Activated T-cell treated with anti-CD3 and anti-CD28 coated beads, Interleukin-2, amount 50 U/mL, for 48 hours (primary cell): ENCODE measurements around the gene PSTK.

Source experiments
- DNase-seq, 2 experiments: peaks; one replicate each; pipeline ENCODE4 v3.0.0-alpha.2; 2020

The PSTK gene

DNA sequence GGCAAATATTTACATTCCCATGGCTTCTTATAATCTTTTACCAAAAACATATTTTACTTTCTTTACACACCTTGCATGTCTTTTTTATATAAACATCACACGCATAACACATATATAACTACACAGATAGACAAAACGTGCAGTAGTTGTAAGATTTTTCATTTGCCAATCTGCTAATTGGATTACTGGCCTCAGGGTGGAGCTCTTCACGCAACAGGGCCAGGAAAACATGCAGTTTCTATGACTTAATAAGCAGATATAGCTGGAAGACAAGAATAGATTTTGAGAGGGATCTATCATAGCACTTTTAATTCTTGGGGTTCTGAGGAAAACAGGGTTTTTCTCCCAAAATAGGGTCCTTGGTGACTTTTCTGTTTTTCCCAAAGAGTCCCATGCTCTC, 41.3 kb downstream of the PSTK start:
- DNase-seq = no peak

GRCh38 chr10:123024540-123024939, 44.3 kb downstream of the PSTK start:
- DNase-seq = no peak

DNA sequence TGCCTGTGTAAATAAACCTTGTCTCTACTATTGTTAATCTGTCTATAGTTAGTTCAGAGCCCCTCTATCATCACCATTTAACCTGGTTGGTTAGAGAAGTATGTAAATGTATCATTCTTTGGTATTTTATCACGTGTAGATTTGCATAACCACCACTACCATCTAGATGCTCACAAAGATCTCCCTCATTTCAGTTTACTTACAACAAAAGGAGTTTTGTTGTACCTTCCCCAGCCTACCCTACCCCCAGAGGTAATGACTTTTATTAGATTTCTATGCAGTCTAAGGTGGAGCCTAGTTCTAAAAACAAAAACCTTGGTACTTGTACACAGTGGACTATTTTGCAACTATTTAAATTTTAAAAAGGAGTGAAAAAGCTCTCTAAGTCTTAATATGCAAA, 46.1 kb downstream of the PSTK start:
- DNase-seq = no peak

DNA sequence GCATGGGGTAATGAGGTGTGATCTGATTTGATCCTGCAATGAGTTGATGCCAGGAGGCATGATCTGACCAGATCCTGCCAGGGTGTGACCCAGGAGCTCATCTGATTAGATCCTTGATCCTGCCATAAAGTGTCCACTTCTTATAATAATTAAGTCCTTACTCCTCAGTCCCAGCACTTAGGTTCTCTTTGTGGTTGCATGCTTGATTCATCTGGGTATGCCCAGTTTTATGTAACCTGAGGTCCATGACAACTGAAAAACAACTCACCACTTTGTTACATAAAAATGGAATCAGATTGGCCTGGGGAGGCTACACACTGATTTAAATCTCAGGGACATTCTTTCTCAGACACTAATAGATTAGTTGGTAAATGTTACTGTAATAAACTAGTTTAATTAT, 47.7 kb downstream of the PSTK start:
- DNase-seq = no peak

- no peak for DNase-seq
These were observed 50.9 kb downstream of the PSTK start for GRCh38 chr10:123031124-123031523.

GRCh38 chr10:123034332-123034731, 54.1 kb downstream of the PSTK start:
- no peak for DNase-seq

GRCh38 chr10:123035467-123036086, 55.4 kb downstream of the PSTK start:
- DNase-seq = no peak

GRCh38 chr10:123038782-123039631, 58.8 kb downstream of the PSTK start:
- no peak for DNase-seq

DNA sequence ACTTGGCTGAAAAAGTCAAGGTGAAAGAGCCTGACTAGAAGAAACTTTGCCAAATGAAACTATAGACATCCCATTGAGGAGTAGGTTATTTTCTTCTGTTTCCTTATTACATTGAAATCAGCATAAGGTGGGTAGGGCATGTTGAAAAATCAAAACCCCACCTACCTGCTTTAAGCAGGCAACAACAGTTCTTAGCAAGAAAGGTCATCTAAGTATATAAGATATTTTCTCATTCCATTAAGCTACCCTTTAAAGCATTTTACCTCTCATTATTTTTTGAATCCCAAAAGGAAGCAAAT, 59.4 kb downstream of the PSTK start:
- DNase-seq = no peak
